HEK293 (cell line): ENCODE data around the gene GDPD3.

ENCODE experiments used
- CTCF ChIA-PET: fragments of 350-600 bp; formaldehyde crosslinking; extraction: SDS; loops from one replicate; lab custom pipeline; 2021; ENCODE audit warnings: antibody characterized with exemption; lab: Yijun Ruan, JAX
- POLR2A ChIA-PET: fragments of 300-600 bp; formaldehyde crosslinking; extraction: SDS; loops from one replicate; lab custom pipeline; 2020; ENCODE audit warnings: antibody characterized with exemption, inconsistent platforms; lab: Yijun Ruan, JAX
- H3K27ac ChIP-seq: fragments of 200-500 bp; sonication (Bioruptor generic); 2 replicates; pipeline ENCODE4 v1.5.1; 2014; ENCODE audit warnings: low read depth, low read length, control low read depth, inconsistent platforms; ENCODE audit errors: extremely low read depth
- H3K36me3 ChIP-seq, 2 experiments: fragments of 200-500 bp in 1 of 2; sonication (Bioruptor generic) in 1 of 2; 1 replicate in 1 of 2; 2 replicates in 1 of 2; pipeline ENCODE4 v1.5.1; 2014 to 2017; ENCODE audit warnings: inconsistent platforms in 2 of 2, low read length in 2 of 2; ENCODE audit not compliant: control insufficient read depth in 2 of 2, insufficient read depth in 1 of 2
- H3K4me1 ChIP-seq: fragments of 200-500 bp; sonication (Bioruptor generic); 2 replicates; pipeline ENCODE4 v1.5.1; 2014; ENCODE audit warnings: mild to moderate bottlenecking, low read length, inconsistent platforms; ENCODE audit not compliant: control insufficient read depth, insufficient read depth
- H3K4me3 ChIP-seq: 2 replicates; pipeline ENCODE4 v1.5.1; 2011; ENCODE audit warnings: low read depth, mild to moderate bottlenecking, control low read depth, low read length, moderate library complexity
- H3K9me3 ChIP-seq: fragments of 200-500 bp; sonication (Bioruptor generic); 2 replicates; pipeline ENCODE4 v1.5.1; 2014; ENCODE audit warnings: low read depth, low read length, inconsistent platforms; ENCODE audit not compliant: control insufficient read depth, insufficient read depth
- GFI1B ChIP-seq: fragments of 450-650 bp; formaldehyde crosslinking; IDR thresholded peaks from 2 replicates; pipeline ENCODE4 v1.5.1; 2016; ENCODE audit warnings: missing biosample characterization, missing genetic modification characterization
- GLIS2 ChIP-seq: fragments of 450-650 bp; formaldehyde crosslinking; IDR thresholded peaks from 2 replicates; pipeline ENCODE4 v1.5.1; 2016; ENCODE audit warnings: missing biosample characterization, missing genetic modification characterization
- HOXA7 ChIP-seq: sonication (generic); formaldehyde crosslinking; IDR thresholded peaks from 2 replicates; pipeline ENCODE4 v1.8.1; 2022; ENCODE audit warnings: missing genetic modification reagents, borderline replicate concordance
- PRDM1 ChIP-seq: fragments of 450-650 bp; formaldehyde crosslinking; IDR thresholded peaks from 2 replicates; pipeline ENCODE4; 2016; ENCODE audit warnings: missing biosample characterization, missing genetic modification characterization
- REPIN1 ChIP-seq: fragments of 450-650 bp; formaldehyde crosslinking; IDR thresholded peaks from 2 replicates; pipeline ENCODE4 v1.5.1; 2017; ENCODE audit warnings: missing biosample characterization, missing genetic modification characterization, low read depth
- SCRT1 ChIP-seq: fragments of 450-650 bp; formaldehyde crosslinking; IDR thresholded peaks from 2 replicates; pipeline ENCODE4 v1.5.1; 2016; ENCODE audit warnings: missing biosample characterization, missing genetic modification characterization, borderline replicate concordance
- SETDB1 ChIP-seq: IDR thresholded peaks from one replicate; pipeline ENCODE4 v1.6.1; 2017; ENCODE audit warnings: mild to moderate bottlenecking, low read length, moderate library complexity, mixed read lengths; ENCODE audit not compliant: insufficient read length
- TRIM28 ChIP-seq: IDR thresholded peaks from 2 replicates; pipeline ENCODE4 v1.6.1; 2011; ENCODE audit warnings: low read length, control low read depth, borderline replicate concordance
- YY1 ChIP-seq: fragments of 450-650 bp; formaldehyde crosslinking; IDR thresholded peaks from 2 replicates; pipeline ENCODE4 v1.5.1; 2018; ENCODE audit warnings: missing biosample characterization, missing genetic modification characterization
- ZBTB8A ChIP-seq: fragments of 450-650 bp; formaldehyde crosslinking; IDR thresholded peaks from 2 replicates; pipeline ENCODE4 v1.5.1; 2016; ENCODE audit warnings: missing biosample characterization, missing genetic modification characterization
- ZNF112 ChIP-seq: fragments of 450-650 bp; formaldehyde crosslinking; IDR thresholded peaks from 2 replicates; pipeline ENCODE4 v1.5.0; 2017; ENCODE audit warnings: missing biosample characterization, missing genetic modification characterization
- ZNF114 ChIP-seq: fragments of 450-650 bp; formaldehyde crosslinking; IDR thresholded peaks from 2 replicates; pipeline ENCODE4 v1.5.0; 2017; ENCODE audit warnings: missing biosample characterization, missing genetic modification characterization
- ZNF184 ChIP-seq: fragments of 450-650 bp; IDR thresholded peaks from 2 replicates; pipeline ENCODE4 v1.5.1; 2018; ENCODE audit warnings: missing biosample characterization, mild to moderate bottlenecking, missing genetic modification characterization
- ZNF239 ChIP-seq: fragments of 450-650 bp; formaldehyde crosslinking; IDR thresholded peaks from 2 replicates; pipeline ENCODE4 v1.5.1; 2016; ENCODE audit warnings: missing biosample characterization, missing genetic modification characterization
- ZNF292 ChIP-seq: fragments of 450-650 bp; formaldehyde crosslinking; IDR thresholded peaks from 2 replicates; pipeline ENCODE4 v1.5.1; 2016; ENCODE audit warnings: low read depth, missing biosample characterization, missing genetic modification characterization, borderline replicate concordance
- ZNF423 ChIP-seq: fragments of 450-650 bp; formaldehyde crosslinking; IDR thresholded peaks from 2 replicates; pipeline ENCODE4 v1.5.1; 2016; ENCODE audit warnings: missing biosample characterization, missing genetic modification characterization
- ZNF561 ChIP-seq: fragments of 450-650 bp; IDR thresholded peaks from 2 replicates; pipeline ENCODE4 v1.5.1; 2018; ENCODE audit warnings: missing biosample characterization, missing genetic modification characterization, borderline replicate concordance
- ZNF610 ChIP-seq: fragments of 450-650 bp; formaldehyde crosslinking; IDR thresholded peaks from 2 replicates; pipeline ENCODE4 v1.5.1; 2016; ENCODE audit warnings: missing biosample characterization, missing genetic modification characterization, borderline replicate concordance
- ZNF747 ChIP-seq: fragments of 450-650 bp; formaldehyde crosslinking; IDR thresholded peaks from 2 replicates; pipeline ENCODE4 v1.5.1; 2016; ENCODE audit warnings: missing biosample characterization, missing genetic modification characterization
- ZSCAN16 ChIP-seq: fragments of 450-650 bp; formaldehyde crosslinking; IDR thresholded peaks from 2 replicates; pipeline ENCODE4 v1.5.1; 2016; ENCODE audit warnings: missing biosample characterization, missing genetic modification characterization
- ZSCAN5A ChIP-seq: fragments of 450-650 bp; formaldehyde crosslinking; IDR thresholded peaks from 2 replicates; pipeline ENCODE4 v1.5.1; 2016; ENCODE audit warnings: missing biosample characterization, missing genetic modification characterization
- TF ChIP-seq, protein P1 (sequence below): fragments of 450-650 bp; formaldehyde crosslinking; IDR thresholded peaks from 2 replicates; pipeline ENCODE4 v1.5.1; 2017; ENCODE audit warnings: missing biosample characterization, missing genetic modification characterization
- TF ChIP-seq, protein P2 (sequence below): fragments of 450-650 bp; formaldehyde crosslinking; IDR thresholded peaks from 2 replicates; pipeline ENCODE4 v1.5.0; 2017; ENCODE audit warnings: missing biosample characterization, missing genetic modification characterization, borderline replicate concordance

Gene GDPD3

GRCh38 chr16:30096862-30097563 is 16.3 kb downstream of the GDPD3 start:
- Histone ChIP-seq H3K27ac (no peak overlapping the region), H3K4me1 (no peaks in the 10 kb centered on the region), H3K4me3 (no peak overlapping the region), H3K36me3 (peaks cover 0 to 15% of the 10 kb centered on the region in 2 experiments; a peak in 1 of 3 replicates)
- CTCF ChIA-PET, result interaction anchor here (0.5 to 1.0 kb wide), 3 partner anchors 15 to 249 kb away, joined by 3 read pairs; no protein-coding TSS in a partner anchor
- TF ChIP-seq ZNF292 (tag by site-specific recombination) (no peak), ZNF423 (tag by site-specific recombination) (no peak), SETDB1 (peak; percentile 100), ZNF610 (0 out of 2 replicates have a peak, but pooled peaks have one; percentile 11), ZNF184 (tag by site-specific recombination) (0 out of 2 replicates have a peak, but pooled peaks have one; percentile 0), ZBTB8A (tag by site-specific recombination) (no peak), TRIM28 (peak; percentile 99; the same call in 1 of the 2 replicates), ZSCAN5A (tag by site-specific recombination) (no peak), HOXA7 (no peak), ZNF112 (tag by site-specific recombination) (no peak), SCRT1 (tag by site-specific recombination) (no peak), ZNF114 (tag by site-specific recombination) (no peak), GLIS2 (no peak), YY1 (tag by site-specific recombination) (no peak), ZNF239 (no peak), ZSCAN16 (tag by site-specific recombination) (no peak), PRDM1 (tag by site-specific recombination) (no peak), ZNF561 (tag by site-specific recombination) (no peak), ZNF747 (no peak), REPIN1 (tag by site-specific recombination) (no peak), GFI1B (tag by site-specific recombination) (no peak)
- TF ChIP-seq, protein P1, sequence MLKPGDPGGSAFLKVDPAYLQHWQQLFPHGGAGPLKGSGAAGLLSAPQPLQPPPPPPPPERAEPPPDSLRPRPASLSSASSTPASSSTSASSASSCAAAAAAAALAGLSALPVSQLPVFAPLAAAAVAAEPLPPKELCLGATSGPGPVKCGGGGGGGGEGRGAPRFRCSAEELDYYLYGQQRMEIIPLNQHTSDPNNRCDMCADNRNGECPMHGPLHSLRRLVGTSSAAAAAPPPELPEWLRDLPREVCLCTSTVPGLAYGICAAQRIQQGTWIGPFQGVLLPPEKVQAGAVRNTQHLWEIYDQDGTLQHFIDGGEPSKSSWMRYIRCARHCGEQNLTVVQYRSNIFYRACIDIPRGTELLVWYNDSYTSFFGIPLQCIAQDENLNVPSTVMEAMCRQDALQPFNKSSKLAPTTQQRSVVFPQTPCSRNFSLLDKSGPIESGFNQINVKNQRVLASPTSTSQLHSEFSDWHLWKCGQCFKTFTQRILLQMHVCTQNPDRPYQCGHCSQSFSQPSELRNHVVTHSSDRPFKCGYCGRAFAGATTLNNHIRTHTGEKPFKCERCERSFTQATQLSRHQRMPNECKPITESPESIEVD (tag by site-specific recombination), result no peak
- TF ChIP-seq, protein P2, sequence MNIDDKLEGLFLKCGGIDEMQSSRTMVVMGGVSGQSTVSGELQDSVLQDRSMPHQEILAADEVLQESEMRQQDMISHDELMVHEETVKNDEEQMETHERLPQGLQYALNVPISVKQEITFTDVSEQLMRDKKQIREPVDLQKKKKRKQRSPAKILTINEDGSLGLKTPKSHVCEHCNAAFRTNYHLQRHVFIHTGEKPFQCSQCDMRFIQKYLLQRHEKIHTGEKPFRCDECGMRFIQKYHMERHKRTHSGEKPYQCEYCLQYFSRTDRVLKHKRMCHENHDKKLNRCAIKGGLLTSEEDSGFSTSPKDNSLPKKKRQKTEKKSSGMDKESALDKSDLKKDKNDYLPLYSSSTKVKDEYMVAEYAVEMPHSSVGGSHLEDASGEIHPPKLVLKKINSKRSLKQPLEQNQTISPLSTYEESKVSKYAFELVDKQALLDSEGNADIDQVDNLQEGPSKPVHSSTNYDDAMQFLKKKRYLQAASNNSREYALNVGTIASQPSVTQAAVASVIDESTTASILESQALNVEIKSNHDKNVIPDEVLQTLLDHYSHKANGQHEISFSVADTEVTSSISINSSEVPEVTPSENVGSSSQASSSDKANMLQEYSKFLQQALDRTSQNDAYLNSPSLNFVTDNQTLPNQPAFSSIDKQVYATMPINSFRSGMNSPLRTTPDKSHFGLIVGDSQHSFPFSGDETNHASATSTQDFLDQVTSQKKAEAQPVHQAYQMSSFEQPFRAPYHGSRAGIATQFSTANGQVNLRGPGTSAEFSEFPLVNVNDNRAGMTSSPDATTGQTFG, result no peak
- TF ChIP-seq, all 188 proteins: peak for 4
- H3K9me3 ChIP-seq, result no peaks in the 10 kb centered on the region
- POLR2A ChIA-PET, result interaction anchor here (1.2 to 1.3 kb wide), 2 partner anchors 32 to 321 kb away, joined by 3 to 4 read pairs; partner anchors contain the start of gene ALDOA
